Measurements from ENCODE around the gene ADGB.

ADGB gene

DNA sequence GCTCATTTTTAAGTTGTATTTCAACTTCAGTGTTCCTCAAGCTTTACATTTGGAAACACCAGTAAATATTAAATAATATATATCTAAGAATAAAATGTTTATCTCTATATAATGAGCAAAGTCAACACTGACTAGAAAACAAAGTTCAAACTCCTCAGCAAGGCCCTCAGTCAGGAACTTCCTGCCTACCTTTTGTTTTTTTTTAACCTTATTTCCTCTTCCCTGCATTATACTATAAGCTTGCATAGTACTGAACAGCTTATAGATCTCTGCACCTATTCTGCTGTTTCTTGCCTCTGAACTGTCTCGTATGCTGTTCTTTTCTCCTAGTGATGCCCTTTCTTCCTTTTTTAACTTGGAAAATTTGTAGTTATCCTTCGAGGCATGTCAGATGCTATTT, 29.6 kb downstream of the ADGB start:
- no peak for DNase-seq

DNA sequence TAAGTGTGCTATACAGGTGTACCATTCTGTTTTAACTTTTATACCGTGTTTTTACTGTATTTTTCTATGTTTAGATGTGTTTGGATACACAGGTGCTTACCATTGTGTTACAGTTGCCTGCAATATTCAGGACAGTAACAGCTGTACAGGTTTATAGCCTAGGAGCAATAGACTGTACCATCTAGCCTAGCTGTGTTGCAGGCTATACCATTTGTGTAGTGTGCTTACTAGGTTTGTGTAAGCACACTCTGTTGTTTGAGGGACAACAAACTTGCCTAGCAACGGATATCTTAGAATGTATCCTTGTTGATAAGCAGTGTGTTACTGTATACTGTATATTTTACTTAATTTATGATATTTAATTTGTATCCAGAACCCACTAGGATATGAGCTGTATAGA, 35.2 kb downstream of the ADGB start:
- no peak for DNase-seq

DNA sequence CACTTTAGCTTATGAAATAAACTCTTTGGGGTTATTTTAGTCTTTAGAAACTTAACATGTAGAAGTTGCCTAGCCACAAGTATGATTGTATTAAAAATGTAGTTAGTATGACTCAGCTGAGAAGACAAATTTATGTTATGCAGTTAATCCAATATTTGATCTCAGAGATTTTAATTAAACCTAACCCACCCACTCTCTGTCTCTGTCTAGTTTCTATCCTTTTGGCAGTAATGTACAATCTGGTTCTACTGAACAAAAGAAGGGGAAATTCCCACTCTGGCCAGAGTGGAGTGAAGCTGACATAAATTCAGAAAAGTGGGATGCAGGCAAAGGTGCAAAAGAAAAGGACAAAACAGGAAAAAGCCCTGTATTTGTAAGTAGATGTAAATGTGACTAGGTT, 36.4 kb downstream of the ADGB start:
- no peak for DNase-seq

DNA sequence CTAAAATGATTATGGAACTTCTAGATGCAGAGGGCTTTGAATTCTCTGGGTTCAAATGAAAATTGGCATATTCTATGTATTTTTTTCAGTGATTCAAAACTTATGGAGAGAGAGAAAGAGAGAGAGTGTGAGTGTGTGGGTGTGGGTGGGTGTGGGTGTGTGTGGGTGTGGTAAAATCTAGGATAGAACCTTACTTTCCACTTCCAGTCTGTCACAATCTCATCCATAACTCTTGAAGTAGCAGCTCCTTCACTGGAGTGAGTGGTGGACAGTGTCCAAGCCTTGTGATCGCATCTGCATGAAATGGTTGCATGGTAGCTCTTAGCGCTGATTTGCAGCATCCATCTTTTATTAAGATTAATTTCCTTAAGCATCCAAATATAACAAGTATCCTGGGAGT, 37.7 kb downstream of the ADGB start:
- no peak for DNase-seq

DNA sequence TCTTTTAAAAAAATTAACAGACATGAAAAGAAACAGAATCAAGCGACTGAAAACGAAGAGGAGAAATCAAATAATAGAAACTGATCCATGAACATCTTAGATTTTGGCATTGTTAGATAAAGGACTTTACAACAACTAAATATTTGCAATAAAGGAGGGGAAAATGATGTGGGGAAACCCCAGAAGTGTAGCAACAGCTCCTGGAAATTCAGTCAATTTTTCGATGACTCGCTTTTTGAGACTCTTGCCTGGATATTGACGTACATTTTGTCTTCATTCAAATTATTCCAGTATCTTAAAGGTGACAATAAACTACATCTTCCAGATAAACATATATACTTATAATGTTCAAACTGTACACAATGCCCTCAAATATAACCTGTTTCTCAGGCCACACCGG, 44.1 kb downstream of the ADGB start:
- no peak for DNase-seq

DNA sequence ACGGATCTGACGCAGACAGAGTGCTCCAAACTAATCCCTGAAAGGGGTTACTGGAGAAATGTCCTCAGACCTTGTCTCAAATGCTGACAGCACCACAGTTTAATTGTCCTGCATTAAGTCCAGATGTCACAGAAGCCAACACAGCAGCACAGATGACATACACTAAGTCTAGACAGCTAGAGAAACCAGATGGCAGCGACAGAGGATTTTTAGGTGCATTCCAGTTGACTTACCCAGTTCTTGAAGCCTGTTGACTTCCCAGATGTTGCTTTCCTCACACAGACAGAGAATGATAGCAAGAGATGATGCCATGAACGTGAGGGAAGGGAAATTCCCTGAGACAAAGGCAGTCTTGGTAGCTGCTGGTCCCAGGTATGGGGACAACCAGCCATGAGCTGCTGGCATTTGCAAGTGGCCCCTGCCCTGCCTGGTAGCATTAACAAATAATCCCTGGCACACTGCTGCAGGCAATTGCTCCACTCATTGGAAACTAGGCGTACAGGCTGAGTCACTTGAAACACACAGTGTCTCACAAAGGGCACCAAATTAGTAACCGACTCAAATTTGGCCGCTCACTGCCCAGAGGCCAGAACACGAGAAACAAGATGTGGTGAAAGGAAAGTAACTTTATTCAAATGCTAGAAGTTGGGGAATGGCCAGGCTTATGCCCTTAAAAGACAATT, 52.2 kb downstream of the ADGB start:
- peak in 4 of 51 donors; percentile 3 to 7 (median 4) for DNase-seq

DNA sequence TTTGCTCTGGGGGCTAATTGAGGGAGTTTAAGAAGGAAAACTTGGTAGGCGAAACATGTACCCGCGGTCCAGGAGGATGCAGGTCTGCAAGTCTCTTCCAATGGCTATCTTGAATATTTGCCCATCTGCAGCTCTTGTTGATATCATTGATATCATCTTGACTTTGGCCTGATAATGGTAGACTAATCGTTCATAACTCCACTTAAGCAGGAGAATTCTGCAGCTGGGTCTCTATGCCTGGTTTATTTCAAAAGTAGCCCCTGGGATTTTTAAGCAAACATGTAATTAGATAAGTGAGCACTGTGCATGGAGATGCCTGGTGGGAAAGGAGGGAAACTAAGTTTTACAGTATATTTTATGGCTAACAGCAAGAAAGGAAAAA, 52.7 kb downstream of the ADGB start:
- DNase-seq = no peak

DNA sequence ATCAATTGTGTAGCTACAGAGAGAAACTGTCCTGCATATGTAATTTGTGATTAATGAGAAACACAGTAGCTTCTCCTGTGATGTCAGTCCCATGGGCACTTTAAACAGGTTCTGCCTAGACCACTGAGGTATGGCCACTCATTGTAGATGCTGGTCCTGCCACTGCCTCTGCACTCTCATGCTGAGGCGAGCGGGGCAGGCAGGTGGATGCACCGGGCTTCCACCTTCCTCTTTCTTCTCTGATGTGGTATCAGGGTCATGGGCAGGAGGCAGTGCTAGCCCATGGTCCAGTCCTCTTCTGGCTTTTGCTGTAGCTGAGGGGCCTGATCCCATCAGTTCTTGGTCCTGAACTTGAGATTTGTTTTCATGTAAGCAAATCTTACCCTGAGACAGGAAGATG, 58.7 kb downstream of the ADGB start:
- DNase-seq = no peak

DNA sequence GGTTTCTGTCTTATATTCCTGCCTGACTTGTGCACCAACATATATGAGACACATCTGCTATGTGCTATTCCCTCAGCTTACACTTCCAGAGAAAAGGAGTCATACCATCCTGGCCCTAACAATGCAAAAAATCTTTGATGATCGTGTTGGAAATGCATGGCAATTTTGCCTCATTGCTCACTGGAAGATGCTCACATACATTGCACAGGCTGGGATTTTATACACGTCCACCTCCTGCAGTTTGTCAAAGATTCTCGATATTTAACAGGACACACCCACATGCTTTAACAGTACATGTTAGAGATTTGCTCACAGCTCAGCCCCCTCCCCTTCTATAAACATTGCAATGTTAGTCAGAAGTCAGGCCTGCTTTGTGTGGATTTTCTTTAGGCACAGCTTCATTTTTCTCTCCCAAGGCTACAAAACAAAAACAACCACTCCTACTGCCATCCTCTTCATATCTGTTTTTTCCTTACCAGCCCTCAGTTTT, 66.1 kb downstream of the ADGB start:
- DNase-seq = no peak

DNA sequence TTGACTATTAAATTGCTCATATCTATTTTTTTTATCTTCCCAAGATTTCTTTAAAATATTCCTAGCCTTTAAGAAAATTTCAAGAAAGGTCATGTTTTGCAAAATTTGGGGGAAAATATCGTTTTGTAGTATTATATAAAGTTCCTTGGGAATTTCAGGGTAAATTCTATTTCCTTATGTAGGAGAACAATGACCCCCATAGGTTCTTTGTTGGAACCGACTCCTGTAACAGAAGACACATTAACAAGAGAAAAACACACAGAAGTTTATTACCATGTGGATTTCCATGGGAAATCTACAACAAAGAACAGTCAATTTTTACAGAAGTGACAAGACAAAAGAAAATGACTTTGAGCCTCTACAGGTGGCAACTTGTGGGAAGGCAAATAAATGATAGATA, 68.1 kb downstream of the ADGB start:
- no peak for DNase-seq

DNA sequence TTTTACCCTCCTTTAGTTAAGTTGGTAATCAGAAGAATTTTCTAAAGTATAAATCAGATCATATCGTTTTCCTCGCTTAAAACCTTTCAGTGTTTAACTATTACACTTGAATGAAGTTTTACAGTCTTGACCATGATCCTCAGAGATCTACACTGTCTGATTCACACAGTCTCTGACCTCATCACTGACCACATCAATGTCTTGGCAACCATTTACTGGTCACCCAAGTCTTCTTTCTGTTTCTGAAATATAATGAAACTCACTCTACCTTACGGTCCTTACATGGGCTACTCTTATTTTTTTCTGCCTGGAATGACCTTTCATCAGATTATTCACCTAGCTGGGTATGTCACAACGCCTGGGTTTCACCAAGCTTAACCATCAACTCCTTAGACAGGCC, 71.4 kb downstream of the ADGB start:
- DNase-seq = no peak

DNA sequence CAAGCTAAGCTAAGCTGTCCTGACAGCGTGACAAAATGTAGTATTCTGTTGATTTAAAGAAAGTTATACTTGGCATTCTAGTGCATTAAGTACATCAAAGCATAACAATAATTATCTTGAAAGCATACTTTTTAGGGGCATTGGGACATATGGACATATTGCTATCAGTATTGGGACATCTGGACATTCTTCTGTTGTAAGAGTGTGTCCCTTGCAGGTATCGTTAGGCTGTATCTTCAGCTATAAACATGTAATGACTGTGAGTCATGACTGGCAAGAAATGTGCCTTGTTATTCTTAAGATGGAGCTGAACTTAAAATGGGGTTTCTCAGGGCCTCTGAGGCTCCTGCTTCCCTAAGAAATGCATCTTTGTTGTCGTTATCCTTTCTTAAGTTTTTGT, 74.3 kb downstream of the ADGB start:
- DNase-seq = no peak

DNA sequence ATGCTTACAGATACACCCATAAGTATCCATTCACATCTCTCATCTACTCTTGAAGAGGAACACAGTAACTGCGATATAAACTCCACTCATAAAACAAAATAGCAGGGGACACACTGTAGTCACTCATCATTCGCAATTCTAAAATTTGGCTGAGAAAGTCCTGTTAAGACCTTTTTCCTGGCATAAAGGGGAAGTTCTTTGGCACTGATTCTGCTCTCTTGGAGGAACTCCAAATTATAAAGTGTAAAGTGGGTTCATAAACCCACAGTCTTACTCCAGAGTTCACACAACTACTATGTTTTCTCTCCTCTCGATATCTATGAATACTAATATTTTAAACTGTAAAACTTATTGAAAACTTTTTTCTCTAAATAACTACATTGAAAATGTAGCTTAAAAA, 80.6 kb downstream of the ADGB start:
- no peak for DNase-seq

DNA sequence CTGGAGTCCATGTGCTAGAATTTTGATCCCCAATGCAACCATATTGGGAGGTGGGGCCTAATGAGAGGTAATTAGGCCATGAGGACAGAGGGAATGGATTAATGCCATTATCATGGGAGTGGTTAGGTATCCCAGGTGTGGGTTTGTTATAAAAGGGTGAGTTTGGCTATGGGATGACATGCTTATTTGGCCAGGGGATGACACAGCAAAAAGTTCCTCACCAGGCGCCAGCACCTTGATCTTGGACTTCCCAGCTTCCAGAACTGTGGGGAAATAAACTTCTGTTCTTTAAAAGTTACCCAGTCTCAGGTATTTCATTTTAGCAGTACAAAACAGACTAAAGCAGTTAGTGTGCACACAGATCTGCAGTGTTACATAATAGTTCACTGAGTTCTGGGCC, 84.1 kb downstream of the ADGB start:
- DNase-seq = no peak

DNA sequence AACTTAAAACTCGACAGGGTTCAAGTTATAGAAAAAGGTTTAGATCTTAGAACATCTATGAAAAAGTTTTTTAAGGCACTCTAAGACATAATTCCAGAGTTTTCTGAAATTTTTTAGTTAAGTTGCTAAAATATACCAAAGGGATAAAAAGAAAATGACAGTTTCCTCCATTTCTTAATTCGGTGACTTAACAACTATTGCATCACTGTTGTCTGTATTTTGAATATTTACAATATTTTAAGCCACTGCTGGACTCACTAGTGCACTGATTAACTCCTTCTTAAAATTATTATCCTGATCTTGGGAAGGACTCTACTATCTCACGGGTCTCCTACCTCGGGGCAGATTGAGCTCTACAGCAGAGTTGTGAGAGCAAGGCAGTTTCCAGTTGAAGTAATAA, 91.0 kb downstream of the ADGB start:
- no peak for DNase-seq

DNA sequence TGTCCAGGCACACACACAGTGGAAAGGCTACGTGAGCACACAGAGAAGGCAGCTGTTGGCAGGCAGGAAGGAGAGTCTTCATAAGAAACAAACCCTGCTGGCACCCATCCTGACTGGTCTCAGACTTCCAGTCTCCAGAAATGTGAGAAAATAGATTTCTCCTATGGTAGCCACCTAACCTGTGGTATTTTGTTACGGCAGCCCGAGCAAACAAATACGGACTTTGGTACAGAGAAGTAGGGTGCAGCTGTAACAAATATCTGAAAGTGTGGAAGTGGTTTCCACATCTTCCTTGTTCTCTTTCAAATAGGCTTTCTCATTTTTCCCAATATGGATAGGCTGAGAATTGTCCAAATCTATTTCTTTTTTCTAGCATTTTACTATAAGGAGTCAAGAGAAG, 94.6 kb downstream of the ADGB start:
- DNase-seq = no peak

DNA sequence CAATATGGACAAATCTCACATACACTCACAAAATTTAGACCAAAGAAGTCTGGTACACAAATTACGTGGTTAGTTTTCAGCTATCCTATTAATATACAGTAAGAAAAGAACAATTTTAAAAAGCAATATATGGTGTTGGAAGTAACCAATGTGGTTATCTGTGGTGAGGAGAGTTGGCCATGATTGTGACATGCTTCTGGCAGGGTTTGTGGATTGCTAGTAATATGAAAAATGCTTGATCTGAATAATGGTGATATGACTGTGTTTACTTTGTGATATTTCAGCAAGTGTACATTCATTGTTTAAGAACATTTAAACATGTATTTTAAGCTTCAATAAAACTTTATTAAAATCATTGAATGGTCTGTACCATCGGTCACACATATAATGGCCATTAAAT, 99.1 kb downstream of the ADGB start:
- no peak for DNase-seq

DNA sequence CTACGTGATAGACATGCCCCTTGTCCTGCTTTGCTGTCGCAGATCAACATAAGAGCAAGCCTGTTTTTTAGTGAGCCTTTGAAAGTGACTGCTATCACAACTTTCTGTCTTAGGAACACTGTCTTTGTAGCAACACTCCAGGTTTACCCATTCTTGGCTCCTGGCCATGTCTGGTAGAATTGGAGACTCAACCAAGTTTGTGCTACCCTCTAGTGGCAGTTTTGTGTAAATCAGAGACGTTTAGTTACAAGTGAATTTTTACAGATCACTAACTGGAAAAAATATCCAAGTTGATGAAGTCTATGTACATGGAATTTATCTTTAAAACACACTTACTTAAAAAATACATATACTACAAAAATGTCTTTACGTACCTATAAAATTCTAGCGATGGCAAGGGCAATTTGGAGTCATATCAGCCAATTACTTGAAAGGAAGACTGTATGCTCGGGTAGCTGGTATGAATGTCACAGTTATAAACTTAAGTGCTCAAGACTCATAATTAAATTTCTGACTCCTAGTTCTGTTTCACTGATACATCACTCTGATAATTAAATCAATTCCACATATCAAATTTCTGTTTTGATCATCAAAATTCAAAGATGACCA, 101.4 kb downstream of the ADGB start:
- DNase-seq = peak in 40 of 51 donors; percentile 1 to 77 (median 35)

DNA sequence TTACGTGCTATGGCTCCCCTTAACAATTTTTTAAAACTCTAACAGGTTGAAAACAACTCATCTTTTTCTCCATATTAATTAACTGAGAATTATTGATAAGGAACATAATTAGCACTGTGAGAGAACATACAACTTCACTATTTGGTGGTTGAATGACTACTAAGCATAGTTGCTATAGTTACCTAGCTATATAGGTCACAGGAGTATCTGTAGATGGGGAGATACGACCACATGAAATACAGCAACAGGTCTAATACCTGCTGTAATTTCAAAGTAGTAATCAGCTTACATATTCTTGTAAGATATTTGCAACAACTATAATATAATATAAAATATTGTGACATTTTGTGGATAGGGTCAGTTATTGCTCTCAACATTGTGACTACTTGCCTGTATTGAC, 102.9 kb downstream of the ADGB start:
- no peak for DNase-seq

DNA sequence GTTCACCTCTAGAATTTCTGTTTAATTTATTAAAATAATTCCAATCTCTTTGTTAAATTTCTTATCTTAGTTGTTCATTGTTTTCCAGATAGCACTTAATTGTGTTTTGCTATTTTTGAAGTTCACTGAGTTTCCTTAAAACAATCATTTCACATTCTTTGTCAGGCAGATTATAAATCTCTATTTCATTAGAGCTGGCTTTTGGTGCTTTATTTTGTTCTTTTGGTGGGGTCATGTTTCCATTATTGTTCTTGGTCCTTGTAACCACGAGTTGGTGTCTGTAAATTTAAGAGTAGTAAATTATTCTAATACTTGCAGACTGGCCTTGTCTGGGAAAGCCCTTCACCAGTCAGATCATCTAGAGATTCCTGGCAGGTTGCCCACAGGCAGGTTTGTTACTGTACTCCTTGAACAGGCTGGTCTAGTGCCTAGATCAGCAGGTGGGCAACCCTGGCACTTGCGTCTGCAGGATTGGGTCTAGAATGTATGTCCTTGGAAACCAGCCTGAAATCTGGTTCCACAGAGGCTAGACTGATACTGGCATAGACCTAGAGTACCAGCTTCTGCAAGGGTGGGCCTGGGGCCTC, 110.4 kb downstream of the ADGB start:
- no peak for DNase-seq

DNA sequence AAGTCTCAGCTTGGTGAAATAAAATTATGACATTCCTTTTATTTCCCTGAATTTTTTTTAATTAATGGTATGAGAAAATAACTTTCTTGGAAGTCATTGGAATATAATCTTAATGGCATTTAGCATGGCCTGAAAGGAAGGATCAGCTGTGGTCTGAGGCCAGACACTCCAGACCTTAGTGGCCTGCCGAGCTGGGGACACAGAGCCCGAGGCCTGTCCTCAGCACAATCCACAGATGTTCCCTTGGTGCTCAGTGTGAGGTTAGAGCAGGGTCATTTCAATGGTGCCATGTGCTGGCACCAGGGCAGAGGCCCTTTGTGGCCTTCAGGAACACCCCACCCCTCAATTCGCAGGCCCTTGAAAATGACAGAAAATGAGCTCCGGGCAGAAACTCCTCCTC, 120.6 kb downstream of the ADGB start:
- no peak for DNase-seq

DNA sequence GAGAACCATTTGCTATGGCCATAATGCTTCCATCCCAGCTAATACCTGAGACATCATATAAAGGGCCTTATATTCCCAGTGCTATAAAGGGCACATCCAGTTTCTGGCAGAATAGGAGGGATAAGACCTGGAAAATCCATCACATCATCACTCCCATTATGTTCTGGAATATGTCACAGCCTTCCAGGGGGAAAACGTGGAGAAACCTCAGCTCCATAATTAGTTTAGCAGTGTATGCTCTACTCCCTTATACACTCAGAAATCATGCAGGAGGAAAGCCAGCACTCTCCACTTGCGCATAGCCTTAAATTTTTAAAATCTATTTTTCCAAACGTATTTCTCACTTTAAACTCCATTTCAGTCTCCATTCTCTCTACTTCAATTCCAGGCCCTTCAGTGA, 140.9 kb downstream of the ADGB start:
- no peak for DNase-seq

DNA sequence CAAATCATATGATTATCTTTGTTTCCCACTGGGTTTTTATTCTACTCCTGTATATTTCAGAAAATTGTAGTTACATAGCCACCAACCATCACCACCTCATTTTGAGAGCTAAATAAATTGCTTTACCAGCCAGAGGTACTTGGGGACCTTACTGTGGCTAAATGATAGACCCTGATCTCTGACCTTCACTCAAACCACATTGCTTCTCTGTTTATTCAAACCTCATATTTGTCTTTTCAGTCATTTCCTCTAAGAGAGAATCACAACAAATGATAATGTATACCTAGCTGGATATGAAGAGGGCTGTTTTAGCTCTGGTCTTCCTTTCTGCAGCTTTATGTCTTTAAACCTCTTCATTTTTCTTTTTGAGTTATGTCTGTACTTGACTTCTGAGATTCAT, 142.8 kb downstream of the ADGB start:
- no peak for DNase-seq
